SH-SY5Y (cell line): ENCODE data around the gene PIPOX.

Experiments
- GATA2 ChIP-seq: IDR thresholded peaks from 2 replicates; pipeline ENCODE4 v1.6.1; 2011; ENCODE audit warnings: mild to moderate bottlenecking, low read depth, low read length
- GATA3 ChIP-seq: IDR thresholded peaks from 2 replicates; pipeline ENCODE4 v1.6.1; 2011; ENCODE audit warnings: low read depth, mild to moderate bottlenecking, low read length, moderate library complexity

DNA sequence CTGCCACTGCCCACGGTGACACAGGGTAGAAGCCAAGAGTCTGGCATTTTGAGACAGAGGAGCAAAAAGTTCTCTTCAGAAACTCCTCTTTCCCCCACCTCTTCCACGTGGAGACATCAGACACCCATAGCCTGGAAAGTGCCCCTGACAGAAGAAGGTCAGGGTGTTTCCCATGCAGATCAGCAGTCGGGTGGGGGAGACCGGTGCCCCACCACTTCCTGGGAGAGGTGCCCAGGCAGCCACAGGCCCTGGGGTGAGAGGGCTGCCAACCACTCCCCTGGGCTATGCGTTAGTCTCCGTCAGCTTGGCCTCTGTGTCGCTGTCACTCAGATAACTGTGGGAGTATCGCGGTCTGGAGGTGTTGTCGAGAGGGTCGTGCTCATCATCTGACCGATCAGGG is 31.5 kb downstream of the PIPOX start:
- TF ChIP-seq GATA2 (no peak), GATA3 (no peak)
